GM12891 (cell line): Measurements from ENCODE around the gene PXN.

ENCODE experiments used
- POLR2A ChIP-seq: IDR thresholded peaks from 2 replicates; pipeline ENCODE4 v1.6.1; 2011; ENCODE audit warnings: low read depth, low read length, control low read depth
- POLR2AphosphoS5 ChIP-seq: IDR thresholded peaks from 2 replicates; pipeline ENCODE4 v1.6.1; 2011; ENCODE audit warnings: low read depth, low read length, control low read depth
- TAF1 ChIP-seq: IDR thresholded peaks from 2 replicates; pipeline ENCODE4 v1.6.1; 2011; ENCODE audit warnings: low read depth, low read length, control low read depth

DNA sequence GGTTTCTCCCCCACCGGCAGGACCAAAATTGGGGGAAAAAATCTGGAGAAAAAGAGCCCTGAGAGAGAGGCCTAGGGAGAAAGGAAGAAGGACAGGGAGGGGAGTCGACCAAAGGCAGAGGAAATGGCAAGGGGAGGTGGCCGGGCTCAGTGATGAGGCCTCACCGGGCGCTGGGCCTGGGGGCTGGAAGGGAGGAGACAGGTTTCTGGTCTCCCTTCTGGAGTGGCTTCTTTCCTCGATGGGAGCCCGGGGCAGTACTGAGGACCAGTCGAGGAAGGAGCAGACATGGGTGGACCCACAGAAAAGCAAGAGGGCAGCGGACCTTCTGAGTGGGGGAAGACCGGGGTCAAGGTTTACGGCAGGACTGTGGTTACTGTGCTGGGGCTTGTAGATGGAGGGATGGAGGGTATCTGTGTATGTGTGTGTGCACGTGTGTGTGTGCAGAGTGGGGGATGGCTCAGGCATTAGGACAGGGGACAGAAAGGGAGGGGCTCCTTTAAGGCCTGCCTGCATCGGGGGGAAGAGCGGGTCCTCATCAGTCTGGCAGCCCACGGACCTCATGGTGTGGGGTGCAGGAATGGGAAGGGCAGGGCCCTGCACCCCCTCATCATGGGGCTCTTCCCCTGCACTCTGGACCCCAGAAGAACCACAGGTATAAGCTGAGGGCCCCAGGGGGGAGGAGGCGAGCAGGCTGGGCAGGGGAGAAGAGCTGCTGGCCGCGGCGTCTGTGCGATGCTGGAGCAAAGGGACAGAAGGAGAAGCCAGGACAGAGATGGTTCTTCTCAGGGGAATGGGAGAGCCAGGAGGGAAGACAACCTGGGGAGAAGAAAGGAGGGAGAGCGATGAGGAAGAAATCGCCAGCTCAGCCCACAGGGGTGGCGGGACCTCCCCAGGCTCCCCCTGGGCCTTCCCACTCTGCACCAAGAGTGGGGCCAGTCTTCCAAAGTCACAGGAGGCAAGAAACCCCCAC, 49.5 kb downstream of the PXN start:
- no peak for TF ChIP-seq POLR2A
- no peak for TF ChIP-seq TAF1
- TF ChIP-seq POLR2AphosphoS5: no peak
